Glomerular visceral epithelial cell (primary cell): ENCODE data around the gene KCNMB3.

Source experiments
- DNase-seq: peaks from one replicate; pipeline ENCODE4 v3.0.0-alpha.2; 2016; ENCODE audit errors: extremely low spot score

The KCNMB3 gene

DNA sequence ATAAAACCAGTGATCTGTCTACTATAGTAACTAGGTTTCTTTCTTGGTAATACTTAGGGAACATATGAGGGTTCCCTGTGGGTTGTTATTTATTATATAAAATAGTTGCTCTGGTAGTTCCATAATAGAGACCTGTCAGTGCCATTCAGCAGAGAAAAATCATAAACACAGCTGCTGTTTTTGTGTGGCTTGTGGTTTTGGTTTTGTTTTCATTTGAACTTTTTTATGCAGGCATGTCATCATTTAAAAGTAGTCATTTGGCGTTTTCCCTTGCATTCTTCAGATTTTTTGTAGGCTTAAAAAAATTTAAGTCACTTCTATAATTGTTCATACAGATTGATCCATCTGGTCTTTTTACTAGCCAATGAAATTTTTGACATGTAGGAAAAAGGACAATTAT, 54.8 kb downstream of the KCNMB3 start:
- peak; percentile 57 for DNase-seq

DNA sequence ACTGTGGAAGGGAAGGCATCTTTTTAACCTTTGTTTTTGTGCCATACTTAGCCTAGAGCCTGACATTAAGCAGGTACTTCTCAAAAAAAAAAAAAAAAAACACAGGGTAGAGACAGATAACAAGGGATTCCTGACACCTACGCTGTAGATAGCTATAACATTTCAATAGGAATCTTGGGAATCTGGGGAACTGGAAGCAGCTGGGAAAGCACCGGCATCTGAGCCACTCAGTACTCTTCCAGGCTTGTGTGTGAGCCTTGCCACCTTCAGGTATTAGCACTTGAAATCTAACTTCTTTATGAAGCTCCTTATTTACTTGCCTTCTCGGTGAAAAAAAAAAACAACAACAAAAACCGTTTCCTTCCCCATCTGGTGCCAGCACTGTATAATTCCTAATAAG, 56.0 kb downstream of the KCNMB3 start:
- no peak for DNase-seq
